Thymus (tissue), 11 donors: ENCODE results near the gene APOO. TPM values are rescaled to one million over a fixed set of nuclear protein-coding genes. Genes with fewer than 3 reads are reported as not detected.
A peak's percentile ranks its signal among the peaks of the same experiment; 100 is the strongest.

Experiments
- DNase-seq, 9 donors: peaks; one replicate each; pipeline ENCODE4 v3.0.0-alpha.2; 2013; ENCODE audit warnings: low spot score in 9 of 9, low read depth in 6 of 9, missing footprints in 1 of 9
- H3K27ac ChIP-seq, 2 donors: one replicate each; pipeline ENCODE4 v1.5.1; 2013; ENCODE audit warnings: control low read depth in 1 of 2, low read depth in 1 of 2, low read length in 1 of 2, mild to moderate bottlenecking in 1 of 2, moderate library complexity in 1 of 2
- H3K27me3 ChIP-seq, 2 donors: one replicate each; pipeline ENCODE4 v1.5.1; 2013; ENCODE audit warnings: low read length in 1 of 2; ENCODE audit not compliant: control insufficient read depth in 2 of 2, insufficient read depth in 1 of 2
- H3K36me3 ChIP-seq, 2 donors: one replicate each; pipeline ENCODE4 v1.5.1; 2013; ENCODE audit warnings: low read length in 1 of 2, mild to moderate bottlenecking in 1 of 2, moderate library complexity in 1 of 2; ENCODE audit not compliant: control insufficient read depth in 2 of 2, insufficient read depth in 2 of 2
- H3K4me1 ChIP-seq, 2 donors: one replicate each; pipeline ENCODE4 v1.5.1; 2013; ENCODE audit warnings: low read length in 2 of 2; ENCODE audit not compliant: control insufficient read depth in 2 of 2, insufficient read depth in 2 of 2
- H3K4me3 ChIP-seq, 2 donors: one replicate each; pipeline ENCODE4 v1.5.1; 2013; ENCODE audit warnings: low read length in 2 of 2, control low read depth in 1 of 2, mild to moderate bottlenecking in 1 of 2
- H3K9me3 ChIP-seq, 2 donors: one replicate each; pipeline ENCODE4 v1.5.1; 2013; ENCODE audit warnings: low read length in 1 of 2, mild to moderate bottlenecking in 1 of 2; ENCODE audit not compliant: control insufficient read depth in 2 of 2, insufficient read depth in 1 of 2
- WGBS: extraction: QIAGEN DNeasy Blood & Tissue Kit; methylation state at CpG from one replicate; pipeline ENCODE4 v1.1.7; 2013; 5-methylcytosine and 5-hydroxymethylcytosine counted together
- polyA plus RNA-seq: library from polyadenylated mRNA; stranded (reverse); fragments of 200-250 nt; gene quantifications from one replicate; pipeline ENCODE4 v1.2.3, GENCODE V29; 2013
- total RNA-seq: library from RNA; stranded (reverse); fragments of 120-200 nt; gene quantifications from one replicate; pipeline ENCODE4 v1.2.4, GENCODE V29; 2013
- donor health status: healthy.

The APOO gene
- total and polyA plus RNA-seq, 2 donors = 16.6 to 24.6 TPM

DNA sequence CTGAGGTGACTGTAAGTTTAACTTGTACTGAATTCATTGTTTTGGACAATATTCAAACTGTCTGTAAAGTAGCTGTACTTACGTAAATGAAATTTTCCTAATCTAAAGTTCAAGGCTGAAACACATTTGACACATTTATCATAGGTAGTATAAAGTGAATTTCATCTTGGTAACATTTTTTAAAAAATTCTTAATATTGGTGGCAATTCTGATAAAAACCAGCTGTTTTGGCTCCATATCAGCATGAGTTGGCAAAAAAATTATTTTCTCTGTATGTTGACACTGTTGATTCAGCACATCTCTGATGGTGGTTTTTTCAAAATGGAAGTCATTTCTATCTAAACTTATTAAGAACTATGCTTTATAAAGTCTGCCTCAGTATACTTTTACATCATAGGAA, 31.0 kb upstream of the APOO start:
- Histone ChIP-seq H3K4me1 (no peaks in the 10 kb centered on the region), H3K36me3 (no peaks in the 10 kb centered on the region), H3K27ac (no peak overlapping the region), H3K27me3 (no peaks in the 10 kb centered on the region), H3K4me3 (no peak overlapping the region), H3K9me3 (no peaks in the 10 kb centered on the region)
- no peak for DNase-seq
- WGBS = 98% methylated on average over 1 of the region's 1 CpG

DNA sequence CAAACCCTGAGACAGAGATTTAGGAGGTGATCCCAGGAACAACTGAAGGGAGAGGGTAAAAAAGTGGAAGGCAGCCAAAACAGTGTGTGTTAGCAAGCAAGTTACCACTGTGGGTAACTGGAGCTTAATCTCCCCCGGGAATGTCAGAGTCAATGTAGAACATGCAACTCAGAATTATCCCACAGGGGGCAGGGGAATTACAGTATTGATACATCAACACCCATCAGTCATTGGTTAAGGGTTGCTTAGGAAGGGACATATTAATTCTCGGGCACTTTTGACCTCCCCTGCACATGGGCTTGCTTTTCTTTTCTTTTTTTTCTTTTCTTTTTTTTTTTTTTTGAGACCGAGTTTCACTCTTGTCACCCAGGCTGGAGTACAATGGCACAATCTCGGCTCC, 29.4 kb upstream of the APOO start:
- Histone ChIP-seq H3K4me3 (no peak overlapping the region), H3K27ac (no peak overlapping the region), H3K36me3 (no peaks in the 10 kb centered on the region), H3K4me1 (no peaks in the 10 kb centered on the region), H3K9me3 (no peaks in the 10 kb centered on the region), H3K27me3 (no peaks in the 10 kb centered on the region)
- no peak for DNase-seq
- WGBS = 91% methylated on average over 4 of the region's 4 CpGs

DNA sequence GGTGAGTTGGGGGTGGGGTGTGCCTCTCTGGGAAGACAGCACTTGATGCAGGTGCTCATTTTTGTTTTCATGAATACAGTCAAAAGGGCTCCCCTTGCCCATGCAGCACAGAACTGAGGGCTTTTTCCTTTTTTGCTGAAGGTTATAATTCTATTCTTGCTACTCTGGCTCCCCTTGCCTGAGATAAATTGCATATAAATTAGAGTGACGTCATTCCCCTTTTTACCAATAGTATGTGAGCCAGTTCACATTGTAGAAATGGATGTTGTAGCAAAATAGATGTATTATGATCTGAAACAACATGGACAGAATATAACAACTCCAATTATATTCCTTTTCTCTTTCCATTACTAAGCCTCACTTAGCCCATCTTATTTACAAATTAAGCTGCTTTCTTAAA, 28.4 kb upstream of the APOO start:
- H3K9me3 ChIP-seq = no peaks in the 10 kb centered on the region
- 100% methylated on average over 1 of the region's 1 CpG for WGBS
- H3K27me3 ChIP-seq = no peaks in the 10 kb centered on the region
- H3K27ac ChIP-seq = no peak overlapping the region
- no peaks in the 10 kb centered on the region for H3K36me3 ChIP-seq
- peaks cover 0 to 4% of the 10 kb centered on the region in 2 donors for H3K4me1 ChIP-seq
- no peak overlapping the region for H3K4me3 ChIP-seq
- no peak for DNase-seq

DNA sequence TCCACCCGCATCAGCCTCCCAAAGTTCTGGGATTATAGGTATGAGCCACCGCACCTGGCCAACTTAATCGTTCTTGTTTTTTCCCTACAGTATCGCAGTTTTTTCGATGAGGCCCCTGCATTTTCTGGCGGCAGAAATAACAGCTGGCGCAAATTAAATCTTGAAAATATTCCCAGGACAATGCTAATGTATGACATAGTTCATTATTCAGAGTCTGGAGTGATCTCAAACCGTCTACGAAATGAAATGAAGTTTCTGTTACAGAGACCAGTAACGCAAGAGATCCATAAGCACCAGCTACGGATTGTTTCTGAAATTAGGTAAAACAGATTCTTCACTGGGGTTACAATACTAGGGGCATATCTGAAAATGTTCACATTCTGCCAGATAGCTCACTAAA, 27.4 kb upstream of the APOO start:
- Histone ChIP-seq H3K4me3 (no peak overlapping the region), H3K9me3 (no peaks in the 10 kb centered on the region), H3K27me3 (no peaks in the 10 kb centered on the region), H3K27ac (no peak overlapping the region), H3K36me3 (no peaks in the 10 kb centered on the region), H3K4me1 (peaks cover 0 to 7% of the 10 kb centered on the region in 2 donors)
- no peak for DNase-seq
- WGBS = 97% methylated on average over 11 of the region's 11 CpGs

DNA sequence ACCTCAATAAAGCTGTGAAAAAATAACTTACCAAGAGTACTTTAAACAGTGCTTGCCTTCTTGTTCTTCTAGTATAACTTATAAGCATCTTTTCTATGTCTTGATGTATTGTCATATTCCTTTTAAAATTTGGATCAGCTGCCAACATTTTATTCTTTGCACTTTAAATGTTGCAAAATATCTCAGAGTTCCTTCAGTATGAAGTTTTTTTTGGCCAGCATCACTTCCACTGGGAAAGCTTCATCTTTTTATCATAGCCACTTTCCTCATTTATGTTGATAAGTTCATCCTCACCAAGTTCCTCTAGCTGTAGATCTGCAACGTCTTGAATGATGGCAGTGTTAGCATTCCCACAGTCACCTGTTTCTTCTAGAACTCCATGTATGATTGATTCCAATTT, 24.3 kb upstream of the APOO start:
- WGBS = 79% methylated on average over 1 of the region's 1 CpG
- H3K27ac ChIP-seq = no peak overlapping the region
- DNase-seq = no peak

DNA sequence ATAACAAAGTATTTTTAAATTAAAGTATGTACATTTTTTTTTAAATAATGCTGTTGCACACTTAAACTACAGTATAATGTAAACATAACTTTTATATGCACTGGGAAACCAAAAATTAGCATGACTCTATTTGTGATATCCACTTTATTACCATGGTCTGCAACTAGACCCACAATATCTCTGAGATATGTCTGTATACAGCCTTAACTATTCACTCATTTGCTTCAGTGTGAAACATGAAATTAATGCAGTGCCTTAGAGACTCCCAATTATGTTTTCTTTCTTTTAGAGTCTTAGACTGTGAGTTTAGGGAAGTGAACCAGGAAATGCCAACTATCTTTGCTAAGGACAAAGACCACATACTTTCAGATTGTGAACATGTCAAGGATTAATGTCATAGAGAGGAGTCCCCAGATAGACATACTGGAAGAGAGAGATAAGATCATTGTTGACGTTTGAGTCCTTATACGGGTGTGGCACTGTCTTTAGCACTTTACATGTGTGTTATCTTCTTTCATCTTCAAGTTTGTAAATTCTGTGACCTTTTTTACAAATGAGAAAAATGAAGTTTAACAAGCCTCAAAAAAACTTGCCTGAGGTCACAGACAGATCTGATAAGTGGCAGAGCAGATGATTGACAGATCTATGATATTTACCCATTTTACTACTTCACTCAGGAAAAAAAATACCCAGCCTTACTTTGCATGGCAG, 23.3 kb upstream of the APOO start:
- WGBS = 1% methylated on average over 2 of the region's 2 CpGs
- peaks cover 0 to 7% of the 10 kb centered on the region in 2 donors for H3K4me1 ChIP-seq
- H3K27ac ChIP-seq = peak overlapping the region; percentile 46 to 72
- no peaks in the 10 kb centered on the region for H3K9me3 ChIP-seq
- peak in 4 of 9 donors; percentile 35 to 65 (median 43) for DNase-seq
- H3K4me3 ChIP-seq = no peak overlapping the region
- H3K36me3 ChIP-seq = no peaks in the 10 kb centered on the region
- no peaks in the 10 kb centered on the region for H3K27me3 ChIP-seq

More for the DNA sequence above, 24.3 kb upstream of the APOO start:
- no peaks in the 10 kb centered on the region for H3K9me3 ChIP-seq
- H3K27me3 ChIP-seq = no peaks in the 10 kb centered on the region
- H3K4me3 ChIP-seq = no peak overlapping the region
- H3K4me1 ChIP-seq = peaks cover 0 to 7% of the 10 kb centered on the region in 2 donors
- no peaks in the 10 kb centered on the region for H3K36me3 ChIP-seq

DNA sequence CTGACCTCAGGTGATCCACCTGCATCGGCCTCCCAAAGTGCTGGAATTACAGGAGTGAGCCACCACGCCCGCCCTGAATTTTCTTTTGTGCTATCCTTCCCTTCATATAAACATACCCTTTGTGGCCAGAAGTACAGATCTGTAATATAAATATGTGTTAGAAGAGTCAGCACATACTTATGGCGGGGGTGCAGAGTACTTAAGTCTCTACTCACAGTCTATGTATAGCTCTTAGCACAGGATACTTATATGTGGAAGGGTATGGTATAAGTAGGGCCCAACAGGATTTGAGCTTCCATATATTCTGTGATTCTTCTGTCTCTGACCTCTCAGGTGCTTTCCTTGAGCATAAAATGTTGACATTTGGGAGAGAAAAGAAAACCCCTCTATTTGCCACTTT, 18.3 kb upstream of the APOO start:
- H3K36me3 ChIP-seq = no peaks in the 10 kb centered on the region
- WGBS = 92% methylated on average over 4 of the region's 4 CpGs
- no peak overlapping the region for H3K27ac ChIP-seq
- no peaks in the 10 kb centered on the region for H3K27me3 ChIP-seq
- DNase-seq = no peak
- peaks cover 0 to 3% of the 10 kb centered on the region in 2 donors for H3K4me1 ChIP-seq
- H3K9me3 ChIP-seq = no peaks in the 10 kb centered on the region
- no peak overlapping the region for H3K4me3 ChIP-seq

DNA sequence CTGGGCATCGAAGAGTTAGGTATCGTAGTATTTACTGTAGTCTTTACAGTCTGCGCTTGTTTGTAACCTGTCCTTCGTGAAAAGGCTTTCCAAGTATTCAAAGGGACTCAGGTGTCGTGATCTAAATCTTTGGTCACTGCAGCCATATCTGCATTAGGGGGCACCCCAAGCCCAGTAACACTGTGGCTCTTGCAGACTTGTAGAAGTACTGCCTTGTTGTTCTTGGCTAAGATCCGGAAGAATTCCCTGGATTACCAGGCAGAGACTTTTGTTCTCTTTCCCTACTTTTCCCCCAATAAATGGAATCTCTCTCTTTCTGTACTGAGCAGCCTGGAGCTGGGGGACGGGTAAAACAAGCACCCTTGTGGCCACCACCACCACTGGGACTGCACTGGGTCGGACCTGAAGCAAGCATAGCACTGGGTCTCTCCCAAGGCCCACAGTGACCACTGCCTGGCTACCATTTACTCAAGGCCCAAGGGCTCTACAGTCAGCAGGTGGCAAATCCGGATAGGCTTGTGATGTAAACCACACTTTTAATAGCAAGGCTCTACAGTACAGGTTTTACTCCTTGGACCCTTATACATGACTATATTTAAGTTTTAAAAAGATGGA, 12.1 kb upstream of the APOO start:
- Histone ChIP-seq H3K4me1 (no peaks in the 10 kb centered on the region), H3K36me3 (no peaks in the 10 kb centered on the region), H3K27me3 (no peaks in the 10 kb centered on the region), H3K9me3 (no peaks in the 10 kb centered on the region), H3K27ac (no peak overlapping the region), H3K4me3 (no peak overlapping the region)
- DNase-seq = no peak
- WGBS = 96% methylated on average over 9 of the region's 9 CpGs

DNA sequence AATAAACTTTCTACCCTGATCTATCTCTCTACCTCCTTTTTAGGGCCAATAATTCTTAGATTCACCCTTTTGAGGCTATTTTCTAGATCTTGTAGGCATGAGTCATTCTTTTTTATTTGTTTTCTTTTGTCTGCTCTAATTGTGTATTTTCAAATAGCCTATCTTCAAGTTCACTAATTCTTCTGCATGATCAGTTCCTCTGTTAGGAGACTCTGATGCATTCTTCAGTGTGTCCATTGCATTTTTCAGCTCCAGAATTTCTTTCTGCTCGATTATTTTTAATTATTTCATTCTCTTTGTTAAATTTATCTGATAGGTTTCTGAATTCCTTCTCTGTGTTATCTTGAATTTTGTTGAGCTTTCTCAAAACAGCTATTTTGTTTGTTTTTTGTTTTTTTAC, 11.4 kb upstream of the APOO start:
- DNase-seq = no peak
- Histone ChIP-seq H3K4me3 (no peak overlapping the region), H3K36me3 (no peaks in the 10 kb centered on the region), H3K9me3 (no peaks in the 10 kb centered on the region), H3K27me3 (no peaks in the 10 kb centered on the region), H3K4me1 (no peaks in the 10 kb centered on the region), H3K27ac (no peak overlapping the region)
- WGBS = 92% methylated on average over 1 of the region's 1 CpG
